Mucosa of descending colon (tissue), 3 donors: ENCODE results near the gene MACROD1. TPM values are rescaled to one million over a fixed set of nuclear protein-coding genes. Genes with fewer than 3 reads are reported as not detected.
"Not testable (repeated sequence)": the region's sequence is repeated elsewhere in the genome, so short reads cannot be mapped to it uniquely, and the experiment has no call there.

ENCODE experiments used
- ATAC-seq: fragments of 200-7000 bp; cut with Tn5 transposase; one replicate; pipeline ENCODE4 v1.9.1; 2020; ENCODE audit warnings: mild to moderate bottlenecking, moderate library complexity
- DNase-seq, 3 donors: peaks; one replicate each; pipeline ENCODE4 v3.0.0-alpha.2; 2020
- H3K36me3 ChIP-seq: fragments of 200-600 bp; one replicate; pipeline ENCODE4 v1.8.0; 2021; ENCODE audit warnings: low read depth, mild to moderate bottlenecking
- H3K4me1 ChIP-seq: fragments of 200-600 bp; one replicate; pipeline ENCODE4 v1.8.0; 2021; ENCODE audit warnings: low read depth, mild to moderate bottlenecking
- H3K4me3 ChIP-seq: fragments of 200-600 bp; one replicate; pipeline ENCODE4 v1.8.0; 2021; ENCODE audit warnings: mild to moderate bottlenecking
- H3K9me3 ChIP-seq: fragments of 200-600 bp; one replicate; pipeline ENCODE4 v1.8.0; 2021; ENCODE audit warnings: mild to moderate bottlenecking
- CTCF ChIP-seq: fragments of 200-600 bp; IDR thresholded peaks from one replicate; pipeline ENCODE4 v1.8.0; 2022; ENCODE audit warnings: antibody characterized with exemption, mild to moderate bottlenecking
- intact Hi-C, 2 donors: fragments of 100-400 bp; cut with DNase I in 1 of 2; cut with micrococcal nuclease in 1 of 2; formaldehyde crosslinking; loops; one replicate each; pipeline versions ENCODE4 v1.11.0 to v1.11.1; 2022; cut with DNase I, micrococcal nuclease
- total RNA-seq, 3 donors: library from RNA; stranded (reverse); fragmentation: NEBNext Ultra II Directional in 2 of 3; extraction: Animal tissue kit (Norgen Biotek cat#: 25700) in 2 of 3; gene quantifications; one replicate each; pipeline versions ENCODE4 v1.2.1 to v1.2.4, GENCODE V29; 2021 to 2023
- donor health status: DM: no; HTN: no; CAD: no; lungs with moderate emphysema.
- donor health status: DM: no; HTN: no; CAD: no.
- donor health status: DM: no; HTN: yes; CAD: no.

MACROD1 gene
- total RNA-seq, 3 donors from 2014 or later: 26.7 to 38.7 (median 38.1) TPM

DNA sequence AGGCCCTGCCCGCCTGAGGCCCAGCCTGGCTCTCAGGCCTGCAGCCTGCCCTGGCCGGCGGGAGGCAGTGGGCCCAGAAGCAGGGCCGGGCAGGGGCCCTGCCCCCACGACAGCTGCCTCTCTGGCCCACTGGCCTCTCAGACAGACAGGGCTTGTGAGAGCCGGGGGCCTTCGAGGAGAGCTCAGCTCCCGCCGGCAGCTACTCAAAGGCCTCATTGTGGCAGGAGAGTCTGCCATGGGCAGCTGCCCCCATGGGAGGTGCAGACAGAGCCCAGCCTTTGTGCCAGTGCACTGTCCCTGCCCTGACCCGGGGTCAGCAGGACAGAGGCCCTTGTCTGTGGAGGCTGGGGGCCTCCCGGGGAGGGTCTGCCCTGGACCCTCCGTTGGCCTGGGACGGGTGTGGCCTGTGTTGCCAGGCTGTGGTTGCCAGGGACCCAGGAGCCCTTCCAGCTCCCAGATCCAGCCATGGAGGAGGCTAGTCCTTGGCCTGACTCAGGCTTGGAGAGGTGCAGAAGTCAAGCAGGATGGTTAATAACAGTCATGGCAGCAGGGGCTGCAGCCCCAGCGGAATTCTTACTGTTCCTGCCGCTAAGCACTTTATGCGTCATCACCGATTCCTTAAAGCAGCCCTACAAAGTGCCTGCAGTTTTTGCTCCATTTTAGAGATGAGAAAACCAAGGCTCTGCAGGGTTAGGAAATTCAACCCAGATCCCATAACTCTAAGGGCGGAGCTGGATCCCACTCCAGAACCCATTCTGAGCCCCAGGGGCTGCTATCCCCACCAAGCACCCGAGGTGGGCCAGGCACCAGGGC, 117.7 kb downstream of the MACROD1 start:
- no peaks in the 10 kb centered on the region for H3K9me3 ChIP-seq
- no peaks in the 10 kb centered on the region for H3K4me1 ChIP-seq
- H3K36me3 ChIP-seq: no peaks in the 10 kb centered on the region
- no peak for DNase-seq
- intact Hi-C loops: no loop called here
- TF ChIP-seq CTCF: no peak
- H3K4me3 ChIP-seq: no peak overlapping the region
- no peak for ATAC-seq

GRCh38 chr11:64047373-64047772, 118.5 kb downstream of the MACROD1 start:
- H3K4me1 ChIP-seq, ATAC-seq, intact Hi-C loops, H3K9me3 ChIP-seq, H3K4me3 ChIP-seq, DNase-seq, H3K36me3 ChIP-seq: not testable (repeated sequence)

DNA sequence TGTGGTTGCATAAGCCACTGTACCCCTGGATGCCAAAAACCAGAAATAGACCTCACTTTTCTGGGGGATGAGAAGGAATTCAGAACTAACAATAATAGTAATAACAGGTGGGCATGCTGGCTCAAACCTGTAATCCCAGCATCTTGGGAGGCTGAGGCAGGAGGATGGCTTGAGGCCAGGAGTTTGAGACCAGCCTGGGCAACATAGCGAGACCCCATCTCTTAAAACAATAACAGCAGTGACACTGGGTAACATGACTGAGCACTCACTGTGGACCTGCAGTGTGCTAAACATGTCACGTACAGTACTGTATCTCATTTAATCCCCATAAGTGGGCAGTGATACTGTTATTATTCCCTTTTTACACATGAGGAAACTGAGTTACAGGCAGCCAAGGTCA, 120.2 kb downstream of the MACROD1 start:
- H3K4me3 ChIP-seq: no peak overlapping the region
- no peak for DNase-seq
- TF ChIP-seq CTCF: no peak
- H3K9me3 ChIP-seq: no peaks in the 10 kb centered on the region
- intact Hi-C loops: no loop called here
- H3K36me3 ChIP-seq: no peaks in the 10 kb centered on the region
- no peaks in the 10 kb centered on the region for H3K4me1 ChIP-seq
- ATAC-seq: no peak

DNA sequence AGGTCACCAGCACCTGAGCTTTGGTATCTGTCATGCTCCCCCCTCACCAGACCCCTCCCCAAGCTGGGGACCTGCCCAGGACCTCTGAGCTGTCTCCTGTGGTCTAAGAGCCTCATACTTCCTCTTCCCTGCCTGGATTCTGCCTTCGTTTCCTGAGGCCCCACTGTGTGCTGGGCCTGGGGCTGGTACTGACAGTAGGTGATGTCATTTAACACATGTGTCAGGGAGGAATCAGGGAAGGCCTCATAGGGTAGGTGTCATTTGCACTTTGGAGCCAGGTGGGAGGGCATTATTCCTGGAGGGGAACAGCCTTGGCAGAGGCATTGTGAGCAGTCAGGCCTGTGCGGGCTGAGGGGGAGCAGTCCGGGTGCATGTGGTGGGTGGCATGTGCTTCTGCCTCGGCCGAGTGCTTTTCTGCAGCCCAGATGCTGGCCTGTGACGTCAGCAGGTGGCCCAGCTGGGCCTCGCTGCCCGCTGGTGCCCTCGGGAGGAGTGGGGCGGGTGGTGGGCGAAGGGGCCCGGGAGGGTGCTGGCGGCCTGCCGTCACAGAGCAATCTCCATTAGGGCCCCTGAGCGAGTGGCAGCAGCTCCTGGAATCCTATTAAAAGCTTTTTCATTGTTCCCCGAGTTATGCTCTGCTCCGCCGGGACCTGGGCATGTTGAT, 121.1 kb downstream of the MACROD1 start:
- intact Hi-C loops: no loop called here
- H3K4me3 ChIP-seq: no peak overlapping the region
- ATAC-seq: no peak
- H3K36me3 ChIP-seq: no peaks in the 10 kb centered on the region
- no peaks in the 10 kb centered on the region for H3K9me3 ChIP-seq
- no peak for DNase-seq
- no peak for TF ChIP-seq CTCF
- no peaks in the 10 kb centered on the region for H3K4me1 ChIP-seq

DNA sequence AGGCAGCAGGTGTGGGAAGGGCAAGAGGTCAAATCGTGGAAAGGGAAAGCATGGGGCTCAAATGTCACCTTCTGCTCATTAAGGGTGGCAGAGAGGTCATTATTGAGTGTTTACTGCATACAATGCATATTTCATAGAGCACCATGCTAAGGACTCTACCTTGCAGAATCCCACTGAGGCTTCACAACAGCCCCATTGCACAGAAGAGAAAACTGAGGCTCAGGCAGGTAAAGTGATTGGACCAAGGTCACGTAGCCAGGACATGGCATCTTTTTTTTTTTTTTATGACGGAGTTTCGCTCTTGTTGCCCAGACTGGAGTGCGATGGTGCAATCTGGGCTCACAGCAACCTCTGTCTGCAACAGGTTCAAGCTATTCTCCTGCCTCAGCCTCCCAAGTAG, 122.4 kb downstream of the MACROD1 start:
- intact Hi-C loops: no loop called here
- no peak for ATAC-seq
- no peaks in the 10 kb centered on the region for H3K4me1 ChIP-seq
- TF ChIP-seq CTCF: no peak
- DNase-seq: no peak
- no peak overlapping the region for H3K4me3 ChIP-seq
- H3K36me3 ChIP-seq: no peaks in the 10 kb centered on the region
- no peaks in the 10 kb centered on the region for H3K9me3 ChIP-seq

DNA sequence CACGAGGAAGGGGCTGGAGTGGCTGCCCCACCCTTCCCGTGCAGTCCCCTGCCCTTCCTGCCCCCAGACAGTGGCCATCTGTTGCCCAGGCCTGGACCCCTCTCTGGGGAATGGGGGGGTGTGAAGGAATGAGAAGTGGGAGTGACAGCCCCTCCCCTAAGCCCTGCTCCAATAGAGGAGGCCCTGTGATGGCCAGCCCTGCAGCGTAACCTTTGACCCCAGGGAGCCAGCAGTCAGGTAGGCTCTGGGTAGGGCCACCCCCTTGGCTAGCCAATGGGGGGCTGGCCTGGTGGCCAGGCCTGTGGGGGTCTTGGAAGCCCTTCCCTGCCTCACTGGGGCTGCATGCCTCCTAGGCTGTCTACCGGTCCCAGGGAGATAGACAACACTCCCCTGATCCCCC, 123.6 kb downstream of the MACROD1 start:
- ATAC-seq: peak; percentile 7
- intact Hi-C loops: no loop called here
- no peaks in the 10 kb centered on the region for H3K9me3 ChIP-seq

More for the DNA sequence above, 123.6 kb downstream of the MACROD1 start:
- no peaks in the 10 kb centered on the region for H3K4me1 ChIP-seq
- no peak for DNase-seq
- no peaks in the 10 kb centered on the region for H3K36me3 ChIP-seq
- H3K4me3 ChIP-seq: no peak overlapping the region
- no peak for TF ChIP-seq CTCF
